Activated T-helper 9 cell treated with anti-CD3 and anti-CD28 coated beads, Interleukin-2, amount 50 U/mL, for 16 hours (primary cell): Measurements from ENCODE around the gene C20orf204.

ENCODE experiments used
- DNase-seq: peaks from one replicate; pipeline ENCODE4 v3.0.0-alpha.2; 2020; ENCODE audit warnings: low read depth

The C20orf204 gene

DNA sequence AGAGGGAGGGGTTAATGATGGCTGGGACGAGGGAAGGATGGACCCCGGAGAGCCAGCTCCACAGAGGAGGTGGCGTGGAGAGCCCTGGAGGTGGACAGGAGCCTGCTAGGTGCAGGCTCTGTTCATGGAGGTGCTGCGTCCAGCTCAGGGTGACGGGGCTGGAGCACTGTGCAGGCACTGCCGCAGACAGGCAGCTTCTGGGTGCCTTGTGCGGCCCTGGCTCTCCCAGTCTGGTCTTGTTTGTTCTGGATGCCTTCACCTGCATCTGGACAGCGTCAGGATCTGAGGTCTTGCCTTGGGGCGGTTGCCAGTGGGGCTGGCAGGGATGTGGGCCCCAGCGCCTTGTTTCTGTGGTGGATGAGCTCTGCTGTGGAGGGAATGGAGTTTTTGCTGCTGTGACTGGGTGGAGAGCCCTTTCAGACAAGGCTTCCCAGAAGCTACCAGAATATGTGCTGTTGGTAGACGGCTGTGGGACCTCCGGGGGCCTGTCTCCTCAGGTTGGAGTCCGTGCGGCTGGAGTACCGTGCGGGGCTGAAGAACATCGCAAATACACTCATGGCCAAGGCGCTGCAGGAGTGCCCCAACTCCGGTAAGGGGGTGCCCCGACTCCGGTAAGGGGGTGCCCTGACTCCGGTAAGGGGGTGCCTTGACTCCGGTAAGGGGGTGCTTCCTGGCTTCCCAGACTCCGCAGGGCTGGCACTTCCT, 7.8 kb upstream of the C20orf204 start:
- DNase-seq: no peak

DNA sequence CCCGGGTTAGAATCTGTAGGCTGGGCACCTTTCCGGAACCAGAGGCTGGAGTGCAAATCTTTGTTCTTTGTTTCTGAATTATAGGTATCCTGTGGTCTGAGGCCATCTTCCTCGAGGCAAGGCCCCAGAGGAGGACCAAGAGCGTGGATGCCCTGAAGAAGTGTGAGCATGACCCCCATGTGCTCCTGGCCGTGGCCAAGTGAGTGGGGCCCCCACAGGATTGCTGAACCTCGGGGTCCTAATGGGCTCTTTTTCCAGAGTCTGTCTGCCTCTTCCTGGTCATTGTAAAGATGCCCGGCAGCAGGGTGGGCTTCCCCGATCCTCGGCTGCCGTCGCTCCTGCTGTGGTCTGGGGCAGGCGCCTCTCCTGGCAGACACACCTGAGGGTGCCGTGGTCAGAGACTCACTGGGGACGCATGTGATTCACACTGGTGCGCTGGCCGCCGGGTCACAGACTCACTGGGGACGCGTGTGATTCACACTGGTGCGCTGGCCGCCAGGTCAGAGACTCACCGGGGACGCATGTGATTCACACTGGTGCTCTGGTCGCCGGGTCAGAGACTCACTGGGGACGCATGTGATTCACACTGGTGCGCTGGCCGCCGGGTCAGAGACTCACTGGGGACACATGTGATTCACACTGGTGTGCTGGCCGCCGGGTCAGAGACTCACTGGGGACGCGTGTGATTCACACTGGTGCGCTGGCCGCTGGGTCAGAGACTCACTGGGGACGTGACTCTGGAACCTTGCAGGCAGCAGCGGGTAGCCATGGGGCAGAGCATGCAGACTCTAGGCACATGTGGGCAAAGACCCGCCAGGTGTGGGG, 6.5 kb upstream of the C20orf204 start:
- no peak for DNase-seq

DNA sequence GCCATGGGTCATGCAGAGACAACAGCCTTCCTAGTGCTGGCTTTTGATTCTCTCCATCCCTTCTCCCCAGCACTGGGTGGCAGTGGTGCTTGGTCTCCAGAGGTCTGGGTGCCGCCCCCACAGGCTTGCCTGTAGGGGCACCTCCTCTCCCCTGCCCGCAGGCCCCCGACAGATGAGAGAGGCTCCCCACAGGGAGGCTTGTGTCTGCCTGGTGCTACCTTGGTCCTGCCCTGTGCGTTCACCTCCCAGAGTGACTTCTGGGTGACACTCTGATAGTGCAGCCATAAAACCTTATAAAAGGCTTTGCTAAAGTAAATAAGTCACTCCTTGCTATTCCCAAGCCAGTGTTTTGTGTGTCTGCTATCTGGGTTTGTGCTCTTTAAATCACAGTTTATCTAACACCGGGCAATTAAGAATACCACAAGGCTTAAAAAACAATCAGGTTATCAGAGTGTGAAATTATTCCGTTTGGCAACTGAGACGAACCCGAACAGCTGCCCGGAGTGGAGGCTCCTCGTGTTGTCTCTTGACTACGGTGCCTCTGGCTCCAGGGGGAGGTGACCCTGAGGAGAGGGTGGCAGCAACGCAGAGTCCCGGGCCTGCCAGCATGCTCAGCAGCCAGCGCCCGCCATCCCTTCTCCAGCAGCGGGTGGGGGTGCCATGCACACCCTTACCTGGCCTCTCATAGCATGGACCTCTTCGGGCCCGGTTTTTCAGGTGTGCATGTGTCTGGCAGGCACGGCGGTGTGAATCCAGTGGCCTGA, 5.4 kb upstream of the C20orf204 start:
- DNase-seq: no peak

DNA sequence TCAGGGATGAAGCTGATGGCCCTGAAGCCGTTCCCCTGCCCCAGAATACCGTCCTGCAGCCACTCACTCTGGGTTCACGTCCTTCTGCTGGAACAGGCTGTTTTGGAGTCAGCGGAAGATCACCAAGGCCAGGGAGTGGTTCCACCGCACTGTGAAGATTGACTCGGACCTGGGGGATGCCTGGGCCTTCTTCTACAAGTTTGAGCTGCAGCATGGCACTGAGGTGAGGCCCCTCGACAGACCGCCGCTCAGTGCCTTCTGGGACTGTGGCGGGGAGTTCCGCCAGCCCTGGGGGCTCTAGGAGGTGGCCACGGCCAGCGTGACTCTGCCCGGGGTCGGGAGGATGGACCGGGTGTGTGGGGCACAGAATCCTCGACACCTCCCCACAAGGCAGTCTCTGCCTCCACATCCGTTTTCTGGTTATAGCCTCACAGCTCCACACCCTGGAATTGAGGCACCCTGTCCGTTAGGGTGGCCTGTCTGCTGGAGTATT, 4.1 kb upstream of the C20orf204 start:
- DNase-seq: no peak

DNA sequence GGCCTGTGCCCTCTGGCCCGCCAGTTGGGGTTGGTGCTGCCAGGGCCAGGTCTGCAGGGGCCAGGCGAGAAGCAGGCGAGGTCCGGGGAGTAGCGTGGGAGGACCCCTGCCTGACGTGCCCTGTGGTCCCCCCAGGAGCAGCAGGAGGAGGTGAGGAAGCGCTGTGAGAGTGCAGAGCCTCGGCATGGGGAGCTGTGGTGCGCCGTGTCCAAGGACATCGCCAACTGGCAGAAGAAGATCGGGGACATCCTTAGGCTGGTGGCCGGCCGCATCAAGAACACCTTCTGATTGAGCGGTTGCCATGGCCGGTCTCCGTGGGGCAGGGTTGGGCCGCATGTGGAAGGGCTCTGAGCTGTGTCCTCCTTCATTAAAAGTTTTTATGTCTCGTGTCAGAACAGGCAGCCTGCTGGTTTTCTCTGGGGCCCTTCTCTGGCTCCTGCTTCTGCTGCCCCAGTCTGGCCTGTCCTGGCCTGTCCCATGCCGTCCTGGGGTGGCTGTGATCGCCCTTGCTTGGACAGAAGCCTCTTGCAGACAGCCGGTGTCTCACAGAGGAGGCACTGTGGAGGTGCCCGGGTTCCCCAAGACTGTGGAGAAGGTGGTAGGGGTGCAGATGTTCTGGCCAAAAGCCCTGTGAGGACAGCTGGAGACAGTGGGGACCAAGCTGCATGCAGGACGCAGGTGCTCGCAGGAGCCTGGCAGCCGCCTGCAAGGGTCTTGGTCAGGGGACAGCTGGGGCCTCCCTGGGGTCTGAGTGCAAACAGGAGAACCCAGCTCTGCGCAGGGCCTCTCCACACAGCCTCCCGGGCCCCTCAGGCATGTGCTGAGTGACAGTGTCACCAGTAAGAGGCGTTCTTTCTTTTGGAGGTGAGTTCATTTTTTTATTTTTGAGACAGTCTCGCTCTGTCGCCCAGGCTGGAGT, 3.0 kb upstream of the C20orf204 start:
- DNase-seq: no peak

DNA sequence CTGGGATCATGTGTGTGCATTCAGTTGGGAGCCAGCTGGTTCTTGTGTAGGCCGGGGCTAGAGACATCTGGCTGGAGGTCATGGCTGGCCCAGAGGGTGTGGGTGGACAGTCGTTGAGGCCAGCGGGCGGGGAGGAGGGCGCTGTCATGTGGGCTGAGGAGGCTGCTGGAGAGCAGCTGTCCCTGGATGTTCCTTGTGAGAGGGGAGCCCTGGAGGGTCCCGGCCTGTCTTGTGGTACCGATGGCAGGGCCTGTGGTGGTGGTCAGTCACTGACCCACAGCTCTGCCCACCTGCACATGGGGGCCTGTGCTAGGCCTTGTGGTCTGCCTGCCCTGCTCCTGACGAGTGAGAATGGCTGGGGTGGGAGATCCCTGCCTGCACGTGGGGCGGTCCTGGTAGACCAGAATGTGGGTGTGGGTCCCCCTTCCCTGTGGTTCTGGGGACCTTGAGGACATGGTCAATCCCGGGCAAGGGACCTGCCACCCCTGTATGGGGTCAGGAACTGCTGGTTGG, 1.9 kb upstream of the C20orf204 start:
- DNase-seq: no peak

DNA sequence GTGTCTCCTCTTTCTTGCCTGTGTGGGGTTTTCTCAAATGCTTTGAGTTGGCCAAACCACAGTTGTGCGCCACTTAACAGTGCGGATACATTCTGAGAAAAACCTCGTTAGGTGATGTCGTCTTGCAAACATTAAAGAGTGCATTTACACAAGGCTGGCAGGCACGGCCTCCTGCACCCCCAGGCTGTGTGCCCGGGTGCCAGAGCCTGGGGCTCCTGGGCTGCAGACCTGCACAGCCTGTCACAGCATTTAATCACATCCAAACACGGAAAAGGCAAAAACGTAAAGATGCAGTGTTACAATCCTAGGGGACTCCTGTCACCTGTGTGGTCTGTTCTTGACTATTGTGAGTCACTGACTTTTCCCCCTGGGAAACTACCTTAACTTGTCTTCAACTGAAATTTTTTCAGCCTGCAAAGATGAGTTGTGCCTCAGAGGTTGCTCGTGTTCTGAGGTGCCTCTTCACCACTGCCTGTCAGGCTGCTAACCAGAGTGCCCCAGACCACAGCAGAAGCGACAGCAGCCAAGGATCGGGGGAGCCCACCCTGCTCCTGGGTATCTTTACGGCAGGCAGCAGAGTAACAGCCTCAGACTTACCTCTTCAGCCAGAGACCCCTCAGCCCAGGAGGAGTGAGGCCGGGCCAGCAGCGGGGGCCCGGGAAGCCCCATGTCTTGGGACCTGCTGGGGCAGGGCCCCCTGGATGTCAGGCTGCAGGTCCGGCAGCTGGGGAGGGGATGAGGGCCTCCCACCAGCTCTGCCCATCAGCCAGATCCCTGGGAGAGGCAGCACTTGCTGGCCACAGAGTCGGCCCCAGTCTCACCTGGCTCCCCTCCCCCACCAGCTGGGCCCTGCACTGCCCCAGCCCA, 683 bp upstream of the C20orf204 start:
- no peak for DNase-seq

DNA sequence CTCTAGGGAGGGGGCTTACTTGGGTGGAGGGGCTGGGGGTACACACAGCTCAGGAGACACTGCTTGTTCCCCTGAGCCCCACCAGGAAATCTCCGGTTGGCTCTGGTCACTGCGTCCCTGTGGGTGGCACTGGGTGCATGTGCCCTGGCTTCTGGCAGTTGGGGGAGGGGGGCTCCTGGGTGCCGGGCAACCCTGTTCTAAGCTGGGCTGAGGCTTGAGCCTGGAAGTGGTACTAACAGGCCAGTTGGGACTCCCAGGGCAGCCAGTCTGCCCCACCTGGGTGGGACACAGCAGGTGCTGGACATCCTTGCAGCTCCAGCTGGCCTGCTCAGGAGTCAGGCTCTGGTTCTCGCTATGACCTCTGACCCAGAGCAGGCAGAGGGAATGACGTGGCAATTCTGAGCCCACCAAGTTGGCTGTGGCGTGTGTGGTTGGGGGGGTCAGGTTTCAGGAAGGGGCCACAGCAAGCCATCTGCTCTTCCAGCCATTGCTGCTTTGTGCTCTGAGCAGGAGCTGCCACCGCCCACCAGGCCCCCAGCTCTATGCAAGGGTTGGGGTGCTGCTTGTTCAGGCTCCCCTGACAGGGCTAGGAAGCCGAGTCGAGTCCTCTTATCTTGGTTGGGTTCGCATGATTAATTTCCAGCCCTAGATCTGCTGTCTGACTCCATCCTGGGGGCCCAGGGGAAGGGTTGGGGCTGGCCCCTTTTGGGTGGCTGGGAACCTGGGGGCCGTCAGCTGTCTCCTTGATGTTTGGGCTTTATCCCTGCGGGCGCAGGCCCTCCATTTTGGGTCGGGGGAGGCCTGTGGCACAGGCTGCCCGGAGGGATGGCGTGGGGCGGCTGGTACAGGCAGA, 590 bp downstream of the C20orf204 start:
- no peak for DNase-seq

DNA sequence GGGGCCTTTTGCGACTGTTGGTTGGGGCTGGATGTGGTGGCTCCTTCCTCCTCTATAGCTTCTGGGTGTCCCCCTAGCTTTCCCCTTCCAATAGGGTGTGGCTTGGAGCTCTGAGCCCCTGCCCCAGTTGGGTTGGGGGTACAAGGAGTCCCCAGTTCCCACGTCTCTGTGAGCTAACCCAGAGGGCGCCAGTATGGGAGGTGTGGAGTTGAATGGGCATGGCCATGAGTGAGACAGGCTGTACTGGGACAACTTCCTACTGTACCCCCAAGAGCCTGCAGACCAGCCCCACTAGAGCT, 1.2 kb downstream of the C20orf204 start:
- no peak for DNase-seq

DNA sequence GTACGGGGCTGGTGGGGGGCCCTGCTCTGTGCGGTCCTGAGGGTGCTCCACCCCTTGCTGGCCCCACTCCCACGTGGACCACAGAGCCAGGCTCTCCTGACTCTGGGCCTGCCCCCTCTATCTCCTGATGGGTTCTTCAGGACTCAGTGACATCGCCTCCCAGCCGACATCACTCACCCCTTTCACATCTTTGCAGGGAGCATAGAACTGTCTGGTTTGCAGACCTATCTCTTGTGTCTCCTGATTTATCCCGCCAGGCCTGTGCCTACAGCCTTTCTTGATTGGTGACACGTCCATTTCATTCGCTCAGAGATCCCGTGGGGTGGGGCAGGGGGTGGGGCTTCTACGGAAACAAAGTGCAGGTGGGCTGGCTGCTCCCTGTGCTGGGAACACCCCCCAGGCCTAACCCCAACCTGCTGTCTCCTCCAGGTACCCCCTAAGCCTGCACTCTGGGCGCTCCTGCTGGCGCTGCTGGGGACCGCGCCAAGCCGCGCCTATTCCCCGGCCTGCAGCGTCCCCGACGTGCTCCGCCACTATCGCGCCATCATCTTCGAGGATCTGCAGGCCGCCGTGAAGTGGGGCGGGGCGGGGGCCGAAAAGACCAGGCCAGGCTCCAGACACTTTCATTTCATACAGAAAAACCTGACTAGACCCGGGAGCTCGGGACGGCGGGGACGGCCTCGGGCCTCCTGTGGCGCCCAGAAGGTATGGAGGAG, 1.7 kb downstream of the C20orf204 start:
- DNase-seq: no peak

DNA sequence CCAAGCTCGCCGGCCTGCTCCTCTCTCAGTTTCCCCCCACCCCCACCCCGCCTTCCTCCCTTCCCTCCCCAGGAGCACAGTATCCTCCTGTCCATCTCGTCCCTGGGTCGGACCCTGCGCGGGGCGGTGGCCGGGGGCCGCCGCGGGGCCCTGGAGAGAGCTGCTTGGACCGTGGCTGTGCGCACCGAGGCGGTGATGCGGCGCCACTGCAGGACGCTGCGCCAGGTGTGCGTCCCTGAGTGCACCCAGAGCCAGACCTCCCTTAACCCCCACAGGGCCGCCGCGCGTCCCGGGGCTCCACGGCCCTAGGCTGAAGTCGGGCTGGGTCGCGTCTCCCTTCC, 2.2 kb downstream of the C20orf204 start:
- no peak for DNase-seq

DNA sequence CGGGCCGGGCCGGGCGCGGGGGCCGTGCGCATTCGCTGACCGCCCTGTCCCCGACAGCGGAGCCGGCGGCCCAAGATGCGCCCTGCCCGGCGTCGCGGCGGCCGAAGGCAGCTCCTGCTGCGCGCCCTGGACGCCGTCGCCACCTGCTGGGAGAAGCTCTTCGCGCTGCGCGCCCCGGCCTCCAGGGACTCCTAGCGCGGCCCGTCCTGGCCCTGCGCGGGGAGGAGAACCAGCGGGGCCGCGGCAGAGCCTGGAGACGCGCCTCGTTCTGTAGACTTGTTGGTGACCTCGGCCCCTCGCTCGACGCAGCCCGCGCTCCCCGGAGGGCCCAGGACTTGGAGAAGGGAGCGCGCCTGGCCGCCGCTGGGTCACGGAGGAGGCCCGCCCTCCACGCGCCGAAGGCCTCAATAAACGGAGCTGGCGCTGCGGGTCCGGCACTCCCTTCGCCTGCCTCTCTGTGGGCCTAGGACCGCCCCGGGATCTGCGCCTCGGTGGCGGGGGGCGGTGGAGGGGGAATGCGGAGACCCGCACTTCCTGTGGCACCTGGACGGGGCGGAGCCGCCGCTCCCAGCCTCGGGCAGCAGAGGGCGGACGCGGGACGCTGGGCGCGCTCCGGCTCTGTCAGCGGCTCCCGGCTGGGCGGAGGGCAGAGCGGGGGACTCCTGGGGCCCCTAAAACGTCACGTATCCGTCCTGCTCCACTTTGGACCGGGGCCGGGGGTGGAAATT, 2.7 kb downstream of the C20orf204 start:
- DNase-seq: peak; percentile 68

DNA sequence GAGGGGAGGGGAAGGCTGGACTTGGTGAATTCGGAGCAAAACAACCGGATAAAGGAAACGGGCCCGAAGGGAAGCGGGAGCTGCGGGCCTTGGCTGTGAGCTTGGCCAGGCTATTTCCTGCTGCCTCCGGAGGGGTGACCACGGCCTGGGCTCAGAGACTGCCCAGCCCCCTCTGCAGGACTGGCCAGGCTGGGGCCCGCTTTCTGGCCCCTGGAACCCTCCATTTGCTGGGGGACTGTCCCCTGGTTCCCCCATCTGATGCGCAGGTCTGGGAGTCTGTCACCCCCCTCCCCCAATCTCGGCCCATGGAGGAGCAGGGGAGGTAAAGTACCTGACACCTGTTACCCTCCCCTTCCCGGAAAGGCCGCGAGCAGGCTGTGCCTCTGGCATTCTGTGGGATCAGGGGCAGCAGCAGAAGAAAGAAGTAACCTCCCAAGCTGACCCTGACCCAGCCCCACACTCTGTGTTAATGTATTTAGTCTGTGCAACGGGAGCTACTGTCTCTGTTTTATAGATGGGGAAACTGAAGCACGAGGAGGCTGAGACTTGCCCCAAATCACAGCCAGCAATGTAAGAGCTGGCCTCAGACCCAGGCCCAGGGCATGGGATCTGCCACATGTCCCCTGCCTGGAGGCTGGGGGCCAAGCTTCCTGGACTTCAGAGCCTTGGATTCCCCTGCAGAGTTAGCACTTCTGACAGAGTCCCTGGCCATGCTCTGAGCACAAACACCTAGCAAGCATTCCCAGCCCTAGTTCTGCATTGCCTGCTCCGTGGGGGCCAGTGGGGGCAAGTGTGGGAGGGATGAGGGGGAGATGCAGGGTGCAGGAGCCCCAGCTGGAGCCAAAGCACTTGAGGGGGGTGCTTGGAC, 3.5 kb downstream of the C20orf204 start:
- no peak for DNase-seq

DNA sequence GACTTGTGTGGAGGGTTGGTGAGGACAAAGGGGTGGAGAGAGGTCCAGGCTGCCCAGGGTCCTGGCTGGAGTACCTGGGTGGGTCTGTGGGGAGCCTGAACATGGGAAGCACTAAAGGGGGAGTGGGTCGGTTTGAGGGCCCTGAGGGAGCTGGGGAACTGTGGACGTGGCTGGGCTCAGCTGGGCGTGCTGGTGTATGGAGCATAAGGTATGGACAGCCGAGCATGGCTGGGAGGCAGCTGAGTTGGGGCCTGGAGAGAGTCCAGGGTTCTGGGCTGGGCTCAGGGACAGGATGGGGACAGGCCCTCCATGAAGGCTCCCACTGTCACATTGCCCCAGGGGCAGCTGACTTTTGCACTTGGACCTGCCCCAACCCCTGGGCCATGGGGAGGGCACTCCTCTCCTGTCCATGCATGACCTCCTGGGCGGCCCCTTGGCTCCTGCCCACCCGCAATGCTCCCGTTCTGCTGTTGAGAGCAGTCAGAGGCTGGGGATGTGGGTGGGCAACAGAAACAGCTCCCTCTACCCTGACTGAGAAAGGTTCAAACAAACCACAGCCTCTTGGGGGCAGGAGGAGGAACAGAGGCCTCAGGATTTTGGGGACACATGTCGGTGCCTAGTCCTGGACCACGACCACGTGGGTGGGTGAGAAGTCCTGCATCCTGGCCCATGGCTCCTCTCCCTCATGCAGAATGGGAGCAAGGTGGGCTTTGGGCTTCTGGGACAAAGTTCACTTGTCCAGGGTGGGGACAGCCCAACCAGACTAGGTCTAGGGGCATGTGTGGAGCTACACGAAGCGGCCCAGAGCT, 4.5 kb downstream of the C20orf204 start:
- no peak for DNase-seq

DNA sequence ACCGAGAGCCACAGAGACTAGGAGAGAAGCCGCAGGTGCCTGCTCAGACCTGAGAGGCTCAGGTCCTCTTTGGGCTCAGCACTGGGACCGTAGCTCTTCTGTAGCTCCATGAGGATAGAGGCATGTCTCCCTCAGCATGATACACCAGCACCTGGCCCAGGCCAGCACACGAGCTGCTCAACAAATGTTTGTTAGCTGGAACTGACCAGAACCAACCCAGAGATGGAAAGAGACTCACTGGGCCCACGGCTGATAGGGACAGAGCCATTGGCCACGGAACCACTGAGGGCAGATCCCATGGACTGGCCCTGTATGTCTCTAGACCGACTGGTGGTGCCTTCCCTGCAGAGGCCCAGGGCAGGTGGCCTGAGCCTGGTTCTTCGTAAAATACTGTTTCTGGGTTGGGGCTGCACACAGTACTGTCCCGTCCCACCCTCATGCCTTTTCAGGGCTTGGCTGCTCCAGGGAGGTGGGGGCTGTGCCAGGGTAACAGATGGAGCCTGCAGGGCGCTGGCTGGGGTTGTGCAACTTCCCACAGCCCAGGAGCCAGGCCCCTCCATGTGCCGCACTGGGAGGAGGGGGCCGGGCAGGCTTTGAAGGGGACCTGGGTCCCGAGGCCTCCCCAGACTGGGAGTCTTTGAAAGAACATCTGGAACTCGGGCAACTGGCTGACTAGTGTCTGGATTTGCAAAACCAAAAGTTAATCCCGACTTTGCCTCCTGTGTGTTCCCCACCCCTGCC, 5.2 kb downstream of the C20orf204 start:
- no peak for DNase-seq

DNA sequence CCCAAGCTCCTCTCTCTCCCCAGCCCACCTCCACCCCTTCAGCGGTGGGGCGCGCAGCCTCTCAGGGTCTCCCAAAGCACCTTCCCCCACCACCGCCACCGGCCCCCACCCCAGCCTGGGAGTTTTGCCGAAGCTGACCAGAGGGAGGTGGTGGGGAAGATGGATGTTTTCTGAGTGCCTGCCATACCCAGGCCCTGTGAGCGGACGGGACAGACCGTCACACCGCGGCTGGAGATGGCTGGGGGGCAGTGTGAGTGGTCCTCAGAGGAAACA, 5.7 kb downstream of the C20orf204 start:
- DNase-seq: no peak
